ENCODE data around the gene FOXD4.
"Not testable (repeated sequence)": the region's sequence is repeated elsewhere in the genome, so short reads cannot be mapped to it uniquely, and the experiment has no call there.

- TF ChIP-seq CTCF (optimal IDR thresholded peaks at IDR 0.05 in 1 of 3, IDR thresholded peaks at IDR 0.05 in 1 of 3, conservative IDR thresholded peaks at IDR 0.05 in 1 of 3; ENCODE audit: extremely low read depth in 1 of 3, insufficient read depth in 2 of 3, low read length in 3 of 3); EZH2 (IDR thresholded peaks at IDR 0.05; ENCODE audit: low read length): not testable (repeated sequence)
Measured at GRCh38 chr9:86697-87096, 31.5 kb downstream of the FOXD4 start.

All from keratinocyte (primary cell).